Measurements from ENCODE around the gene TBC1D2B. TPM values are rescaled to one million over a fixed set of nuclear protein-coding genes. Genes with fewer than 3 reads are reported as not detected.

Gene TBC1D2B
- total and polyA plus RNA-seq, 2 of the 4 experiments (the other 2 are of a cell fraction), result 17.7 to 28.3 TPM

- Histone ChIP-seq H4K91ac (ENCODE audit: insufficient read depth, low read depth, low read length) (peak overlapping the region; percentile 36), H4K8ac (ENCODE audit: low read depth in 2 of 2, low read length in 2 of 2) (peak overlapping the region in 1 of 2 experiments; percentile 30; a peak in 2 of 4 replicates), H3K9me3 (ENCODE audit: control insufficient read depth, insufficient read depth, low read length) (no peaks in the 10 kb centered on the region), H4K5ac (ENCODE audit: low read depth, low read length) (peak overlapping the region; percentile 81), H2AK5ac (ENCODE audit: low read depth, low read length) (peak overlapping the region; percentile 61; the same call in 1 of the 2 replicates), H2AK9ac (replicated peaks; ENCODE audit: low read depth, low read length, poor library complexity) (no peak overlapping the region), H2BK120ac (ENCODE audit: low read depth, low read length) (peak overlapping the region; percentile 53), H3K36me3 (ENCODE audit: control insufficient read depth, insufficient read depth, low read length) (no peaks in the 10 kb centered on the region), H3K27me3 (ENCODE audit: control insufficient read depth, insufficient read depth, low read length) (no peaks in the 10 kb centered on the region), H2BK5ac (ENCODE audit: low read depth, low read length, poor library complexity, severe bottlenecking) (peak overlapping the region; percentile 58), H3K9ac (ENCODE audit: low read depth, low read length) (peak overlapping the region; percentile 7; the same call in 1 of the 2 replicates), H2BK15ac (ENCODE audit: low read depth, low read length) (peak overlapping the region; percentile 28; the same call in 1 of the 3 replicates), H4K20me1 (ENCODE audit: insufficient read depth, low read length) (peaks cover 67% of the 10 kb centered on the region), H3K4me3 (ENCODE audit: insufficient read depth, low read depth, low read length) (no peak overlapping the region), H3K14ac (replicated peaks; ENCODE audit: low read depth, low read length) (peak overlapping the region; percentile 57), H3K9me1 (ENCODE audit: insufficient read depth, low read length) (peaks cover 50% of the 10 kb centered on the region), H3K79me1 (ENCODE audit: low read depth in 1 of 2, low read length in 2 of 2) (peaks cover 34 to 89% of the 10 kb centered on the region in 2 experiments), H3K4ac (ENCODE audit: low read depth, low read length) (peak overlapping the region; percentile 67), H2BK20ac (ENCODE audit: low read depth, low read length) (peak overlapping the region; percentile 77), H3K4me1 (ENCODE audit: control insufficient read depth, insufficient read depth, low read length) (peaks cover 54% of the 10 kb centered on the region), H3K4me2 (ENCODE audit: low read depth, low read length) (peak overlapping the region; percentile 51), H3K18ac (ENCODE audit: low read depth, low read length) (peak overlapping the region; percentile 17), H3K56ac (ENCODE audit: extremely low read depth, insufficient read depth, low read length) (no peak overlapping the region), H2AFZ (replicated peaks; ENCODE audit: low read length, poor library complexity) (no peak overlapping the region), H3K23ac (ENCODE audit: low read depth, low read length) (peak overlapping the region; percentile 70), H3K27ac (ENCODE audit: insufficient read depth, low read length) (peak overlapping the region; percentile 68; the same call in 1 of the 2 replicates)
- intact Hi-C loops (cut with micrococcal nuclease), result loop anchor here (2.0 kb wide), 1 partner anchor 15 kb away; no protein-coding TSS in a partner anchor
- CTCF ChIA-PET, result interaction anchor here (0.6 to 1.7 kb wide), 2 partner anchors 27 to 1880 kb away, joined by 3 to 4 read pairs; no protein-coding TSS in a partner anchor
- no peak for ATAC-seq (ENCODE audit: low read depth)
- DNase-seq, result no peak
- no TSS peak for BruUV-seq (replicated peaks)
- dilution Hi-C loops (cut with HindIII; ENCODE audit: low sequenced_read_pairs, unreplicated experiment), result no loop called here
- 83% methylated on average over 1 of the region's 7 CpGs; no CpG with 5 or more reads in 1 of the 2 experiments for WGBS, 2 experiments (ENCODE audit: extremely low coverage in 2 of 2, insufficient read length in 1 of 2)
- in situ Hi-C loops (cut with MboI; ENCODE audit: low sequenced_read_pairs), result no loop called here
- TF ChIP-seq RCOR1 (IDR thresholded peaks at IDR 0.05; ENCODE audit: insufficient replicate concordance, low read length) (no peak), USF2 (IDR thresholded peaks at IDR 0.05; ENCODE audit: low read depth, low read length) (no peak), CEBPB (IDR thresholded peaks at IDR 0.05; ENCODE audit: low read depth, low read length) (no peak), BHLHE40 (IDR thresholded peaks at IDR 0.05; ENCODE audit: low read depth, low read length) (no peak), RAD21 (IDR thresholded peaks at IDR 0.05; ENCODE audit: low read length) (no peak)
- POLR2A ChIA-PET (ENCODE audit: unreplicated experiment), result no interaction called here
Measured at GRCh38 chr15:78065973-78066946, 11.3 kb downstream of the TBC1D2B start.

All from IMR-90 (cell line).